ENCODE data around the gene METTL22.

METTL22 gene

GRCh38 chr16:8667492-8667891 lies 46.0 kb downstream of the METTL22 start:
- no peak for DNase-seq (ENCODE audit: low spot score in 2 of 2)
- H3K4me3 Mint-ChIP-seq, result no peak overlapping the region
- no peak for ATAC-seq (replicated peaks; ENCODE audit: extremely low read depth, poor library complexity, severe bottlenecking)
- no peaks in the 10 kb centered on the region for H3K9me3 Mint-ChIP-seq
- H3K4me1 Mint-ChIP-seq, result no peaks in the 10 kb centered on the region
- H3K36me3 Mint-ChIP-seq (ENCODE audit: insufficient read depth), result peaks cover 13% of the 10 kb centered on the region
- H3K27ac Mint-ChIP-seq (ENCODE audit: low read depth), result no peak overlapping the region
- H3K27me3 Mint-ChIP-seq, result no peaks in the 10 kb centered on the region

DNA sequence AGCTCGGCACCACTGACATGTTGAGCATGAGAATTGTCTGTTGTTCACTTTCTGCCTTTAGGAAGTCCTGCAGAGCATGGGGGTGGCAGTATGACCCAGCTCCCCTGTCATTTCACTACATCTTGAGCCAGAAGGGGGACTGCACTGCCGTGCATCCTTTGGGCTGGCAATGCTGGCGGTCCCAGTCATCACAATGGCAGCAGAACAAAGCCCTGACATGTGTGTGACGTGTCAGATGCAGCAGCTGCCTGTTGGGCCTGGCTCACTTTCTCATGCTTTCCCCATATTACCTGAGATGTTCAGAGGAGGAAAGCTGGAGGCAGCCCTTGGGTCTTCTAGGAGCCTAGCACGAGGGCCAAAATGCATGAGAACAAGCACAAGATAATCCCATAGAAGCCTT lies 46.6 kb downstream of the METTL22 start:
- ATAC-seq (replicated peaks; ENCODE audit: extremely low read depth, poor library complexity, severe bottlenecking) (no peak), DNase-seq (ENCODE audit: low spot score in 2 of 2) (no peak)
- no peaks in the 10 kb centered on the region for H3K4me1 Mint-ChIP-seq
- peaks cover 13% of the 10 kb centered on the region for H3K36me3 Mint-ChIP-seq (ENCODE audit: insufficient read depth)
- no peaks in the 10 kb centered on the region for H3K27me3 Mint-ChIP-seq
- no peak overlapping the region for H3K27ac Mint-ChIP-seq (ENCODE audit: low read depth)
- no peak overlapping the region for H3K4me3 Mint-ChIP-seq
- no peaks in the 10 kb centered on the region for H3K9me3 Mint-ChIP-seq

- Mint-ChIP-seq H3K36me3 (ENCODE audit: insufficient read depth) (peaks cover 11% of the 10 kb centered on the region), H3K4me1 (peaks cover 5% of the 10 kb centered on the region), H3K4me3 (no peak overlapping the region), H3K27me3 (no peaks in the 10 kb centered on the region), H3K9me3 (no peaks in the 10 kb centered on the region), H3K27ac (ENCODE audit: low read depth) (no peak overlapping the region)
- no peak for ATAC-seq (replicated peaks; ENCODE audit: extremely low read depth, poor library complexity, severe bottlenecking)
- DNase-seq (ENCODE audit: low spot score in 2 of 2), result no peak
These were observed 48.0 kb downstream of the METTL22 start for GRCh38 chr16:8669481-8669880.

GRCh38 chr16:8670014-8670560 lies 48.6 kb downstream of the METTL22 start:
- Mint-ChIP-seq H3K4me1 (peaks cover 9% of the 10 kb centered on the region), H3K9me3 (no peaks in the 10 kb centered on the region), H3K27me3 (no peaks in the 10 kb centered on the region), H3K4me3 (no peak overlapping the region), H3K36me3 (ENCODE audit: insufficient read depth) (peaks cover 12% of the 10 kb centered on the region), H3K27ac (ENCODE audit: low read depth) (no peak overlapping the region)
- DNase-seq (ENCODE audit: low spot score in 2 of 2) (no peak), ATAC-seq (replicated peaks; ENCODE audit: extremely low read depth, poor library complexity, severe bottlenecking) (no peak)

GRCh38 chr16:8673611-8674412 lies 52.3 kb downstream of the METTL22 start:
- peak overlapping the region; percentile 90 for H3K4me3 Mint-ChIP-seq
- peak; percentile 26 for ATAC-seq (replicated peaks; ENCODE audit: extremely low read depth, poor library complexity, severe bottlenecking)
- DNase-seq (ENCODE audit: low spot score in 2 of 2), result no peak
- peak overlapping the region; percentile 70 for H3K27ac Mint-ChIP-seq (ENCODE audit: low read depth)
- peaks cover 21% of the 10 kb centered on the region for H3K4me1 Mint-ChIP-seq
- H3K36me3 Mint-ChIP-seq (ENCODE audit: insufficient read depth), result peaks cover 8% of the 10 kb centered on the region
- no peaks in the 10 kb centered on the region for H3K27me3 Mint-ChIP-seq
- no peaks in the 10 kb centered on the region for H3K9me3 Mint-ChIP-seq

DNA sequence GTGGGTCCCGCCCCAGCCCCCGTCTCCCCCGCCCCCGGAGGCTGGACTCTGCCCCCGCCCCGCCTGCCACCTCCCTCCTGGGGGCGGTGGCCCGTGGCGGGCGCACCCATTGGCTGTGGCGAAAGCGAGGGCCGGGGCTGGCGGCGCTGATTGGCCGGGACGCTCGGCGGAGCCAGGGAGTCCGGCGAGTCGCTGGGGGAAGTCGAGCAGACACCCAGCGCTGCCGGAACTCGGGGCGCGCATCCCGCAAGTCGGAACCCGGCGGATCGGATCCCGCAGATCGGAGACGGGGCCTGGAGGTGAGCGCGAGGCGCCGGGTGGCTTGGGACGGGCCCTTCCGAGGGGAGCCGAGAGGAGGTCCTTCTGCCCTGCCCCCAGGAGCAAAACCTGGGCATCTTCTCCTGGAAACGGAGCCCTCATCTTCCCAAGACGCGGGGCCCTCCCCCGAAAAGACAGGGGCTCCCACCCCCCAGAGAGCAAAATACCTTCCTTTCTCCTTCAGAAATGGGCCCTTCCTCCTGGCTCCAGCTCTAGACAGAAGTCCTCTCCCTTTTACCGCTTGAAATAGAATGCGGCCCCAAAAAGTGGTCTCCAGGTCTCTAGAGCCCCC lies 53.0 kb downstream of the METTL22 start, which contains the start of gene ABAT:
ABAT (plus strand) TSS at position 205 of the 610 bp plus-strand sequence. CDS start 61,123 bp downstream, outside the sequence.
- Mint-ChIP-seq H3K4me1 (peaks cover 21% of the 10 kb centered on the region), H3K4me3 (peak within 1 kb of the TSS; percentile 90), H3K9me3 (no peaks in the 10 kb centered on the region), H3K27me3 (no peaks in the 10 kb centered on the region), H3K27ac (ENCODE audit: low read depth) (peak within 1 kb of the TSS; percentile 70), H3K36me3 (ENCODE audit: insufficient read depth) (peaks cover 8% of the 10 kb centered on the region)
- ATAC-seq (replicated peaks; ENCODE audit: extremely low read depth, poor library complexity, severe bottlenecking) (peak; percentile 98), DNase-seq (ENCODE audit: low spot score in 2 of 2) (peak; percentile 79 to 81)

- Mint-ChIP-seq H3K36me3 (ENCODE audit: insufficient read depth) (peaks cover 6% of the 10 kb centered on the region), H3K4me3 (peak overlapping the region; percentile 90), H3K9me3 (peaks cover 6% of the 10 kb centered on the region), H3K4me1 (peaks cover 29% of the 10 kb centered on the region), H3K27me3 (no peaks in the 10 kb centered on the region), H3K27ac (ENCODE audit: low read depth) (peak overlapping the region; percentile 70)
- ATAC-seq (replicated peaks; ENCODE audit: extremely low read depth, poor library complexity, severe bottlenecking) (peak; percentile 47), DNase-seq (ENCODE audit: low spot score in 2 of 2) (peak in 1 of 2 donors; percentile 15)
These were observed 54.0 kb downstream of the METTL22 start for GRCh38 chr16:8675183-8676159.

DNA sequence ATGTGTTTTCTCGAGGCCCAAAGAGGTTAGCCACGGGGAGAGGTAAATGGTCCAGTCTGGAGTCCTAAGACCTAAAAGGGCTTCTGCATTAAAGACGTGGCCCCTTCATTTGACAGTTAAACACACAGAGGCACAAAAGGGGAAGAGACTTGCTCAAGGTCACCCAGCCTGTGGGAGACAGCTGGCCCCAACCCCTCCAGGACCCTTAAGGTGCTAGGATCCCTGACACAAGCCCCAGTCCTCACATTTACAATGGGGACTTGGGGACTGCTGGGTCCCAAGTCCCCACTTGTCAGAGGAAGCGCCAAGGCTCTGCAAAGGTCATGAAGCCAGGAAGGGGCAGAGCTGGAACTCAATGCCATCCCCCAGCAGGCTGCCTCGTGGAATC lies 54.7 kb downstream of the METTL22 start:
- Mint-ChIP-seq H3K27me3 (no peaks in the 10 kb centered on the region), H3K27ac (ENCODE audit: low read depth) (no peak overlapping the region), H3K9me3 (peaks cover 6% of the 10 kb centered on the region), H3K36me3 (ENCODE audit: insufficient read depth) (peaks cover 6% of the 10 kb centered on the region), H3K4me3 (peak overlapping the region; percentile 90), H3K4me1 (peaks cover 30% of the 10 kb centered on the region)
- DNase-seq (ENCODE audit: low spot score in 2 of 2), result no peak
- no peak for ATAC-seq (replicated peaks; ENCODE audit: extremely low read depth, poor library complexity, severe bottlenecking)

DNA sequence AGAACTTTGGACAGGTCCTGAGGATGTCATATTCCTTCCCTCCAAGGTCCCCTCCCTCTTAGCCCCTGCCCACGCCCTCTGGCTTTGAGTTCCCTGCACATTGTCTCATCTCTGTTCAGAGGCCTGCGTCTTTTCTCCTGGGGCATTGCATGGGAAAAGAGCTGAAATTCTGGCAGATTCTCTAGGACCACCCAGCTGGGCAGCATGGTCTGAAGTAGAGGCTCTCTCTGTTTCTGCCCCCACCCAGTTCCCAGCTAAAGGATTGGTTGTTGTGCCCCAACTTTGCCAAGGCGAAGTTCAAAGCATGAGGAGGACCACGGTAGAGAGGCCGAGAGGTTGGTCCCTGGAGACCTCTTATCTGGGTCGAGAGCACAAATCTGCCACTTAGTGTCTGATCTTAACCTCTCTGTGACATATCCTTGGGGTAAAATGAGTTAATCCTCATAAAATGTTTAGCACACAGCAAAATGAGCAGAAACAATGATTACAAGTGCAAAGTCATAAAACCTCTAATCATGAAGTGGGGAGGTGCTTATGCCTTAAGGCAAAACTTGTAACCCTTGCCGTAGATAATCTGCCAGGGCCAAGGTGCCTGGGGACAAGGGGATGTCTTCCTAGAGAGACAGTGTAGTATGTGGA lies 55.4 kb downstream of the METTL22 start:
- peaks cover 30% of the 10 kb centered on the region for H3K4me1 Mint-ChIP-seq
- H3K27ac Mint-ChIP-seq (ENCODE audit: low read depth), result no peak overlapping the region
- H3K9me3 Mint-ChIP-seq, result peaks cover 6% of the 10 kb centered on the region
- H3K4me3 Mint-ChIP-seq, result no peak overlapping the region
- H3K27me3 Mint-ChIP-seq, result no peaks in the 10 kb centered on the region
- DNase-seq (ENCODE audit: low spot score in 2 of 2), result no peak
- H3K36me3 Mint-ChIP-seq (ENCODE audit: insufficient read depth), result peaks cover 6% of the 10 kb centered on the region
- no peak for ATAC-seq (replicated peaks; ENCODE audit: extremely low read depth, poor library complexity, severe bottlenecking)

DNA sequence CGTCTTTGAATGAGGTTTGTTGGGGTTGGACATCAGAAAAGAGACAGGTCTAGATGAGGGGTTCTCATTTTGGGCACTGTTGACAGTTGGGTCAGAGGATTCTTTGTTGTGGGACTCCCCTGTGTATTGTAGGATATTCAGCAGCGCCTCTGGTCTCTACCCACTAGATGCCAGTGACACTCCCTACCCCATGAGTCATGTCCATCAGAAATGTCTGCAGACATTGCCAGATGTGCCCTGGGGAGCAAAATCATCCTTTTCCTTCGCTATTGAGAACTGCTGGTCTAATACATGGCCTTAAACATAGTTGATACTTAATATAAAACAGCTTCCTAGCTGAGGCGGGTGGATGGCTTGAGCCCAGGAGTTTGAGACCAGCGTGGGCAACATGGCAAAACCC lies 56.0 kb downstream of the METTL22 start:
- Mint-ChIP-seq H3K4me1 (peaks cover 30% of the 10 kb centered on the region), H3K4me3 (no peak overlapping the region), H3K27me3 (no peaks in the 10 kb centered on the region), H3K36me3 (ENCODE audit: insufficient read depth) (peaks cover 6% of the 10 kb centered on the region), H3K9me3 (peaks cover 6% of the 10 kb centered on the region), H3K27ac (ENCODE audit: low read depth) (no peak overlapping the region)
- ATAC-seq (replicated peaks; ENCODE audit: extremely low read depth, poor library complexity, severe bottlenecking) (no peak), DNase-seq (ENCODE audit: low spot score in 2 of 2) (no peak)

GRCh38 chr16:8678068-8678927 lies 56.8 kb downstream of the METTL22 start:
- no peak for DNase-seq (ENCODE audit: low spot score in 2 of 2)

More at GRCh38 chr16:8678068-8678927, 56.8 kb downstream of the METTL22 start:
- H3K27me3 Mint-ChIP-seq, result no peaks in the 10 kb centered on the region
- peaks cover 9% of the 10 kb centered on the region for H3K36me3 Mint-ChIP-seq (ENCODE audit: insufficient read depth)
- no peak for ATAC-seq (replicated peaks; ENCODE audit: extremely low read depth, poor library complexity, severe bottlenecking)
- peaks cover 6% of the 10 kb centered on the region for H3K9me3 Mint-ChIP-seq
- H3K4me3 Mint-ChIP-seq, result no peak overlapping the region
- H3K4me1 Mint-ChIP-seq, result peaks cover 30% of the 10 kb centered on the region
- H3K27ac Mint-ChIP-seq (ENCODE audit: low read depth), result no peak overlapping the region

Measured in central memory CD8-positive, alpha-beta T cell (primary cell).